ENCODE data around the gene ANK3. TPM values are rescaled to one million over a fixed set of nuclear protein-coding genes. Genes with fewer than 3 reads are reported as not detected.

Gene ANK3
- polyA plus RNA-seq, 1 donor (not counting 4 experiments of a cell fraction or from before 2014, with no cell fraction given) = 8.3 TPM

- Histone ChIP-seq H3K36me3 (ENCODE audit: control insufficient read depth in 2 of 2, extremely low read depth in 1 of 2, insufficient read depth in 2 of 2, low read length in 2 of 2) (no peaks in the 10 kb centered on the region), H3K9me3 (ENCODE audit: control insufficient read depth, low read depth, low read length) (no peaks in the 10 kb centered on the region), H3K4me1 (ENCODE audit: control insufficient read depth, extremely low read depth, insufficient read depth, low read length) (peaks cover 3% of the 10 kb centered on the region), H3K27ac (ENCODE audit: control insufficient read depth, insufficient read depth, low read length) (no peak overlapping the region), H3K4me2 (ENCODE audit: control insufficient read depth, extremely low read depth, insufficient read depth, low read depth, low read length) (peak overlapping the region; percentile 9), H3K27me3 (ENCODE audit: control insufficient read depth, extremely low read depth, insufficient read depth, low read length) (no peaks in the 10 kb centered on the region), H3K4me3 (ENCODE audit: control insufficient read depth in 2 of 3, extremely low read depth in 1 of 3, insufficient read depth in 2 of 3, low read depth in 1 of 3, low read length in 3 of 3) (no peak overlapping the region), H2AFZ (ENCODE audit: control insufficient read depth, low read length) (no peak overlapping the region), H4K20me1 (ENCODE audit: control insufficient read depth, extremely low read depth, insufficient read depth, low read length) (no peaks in the 10 kb centered on the region), H3K79me2 (ENCODE audit: control insufficient read depth, insufficient read depth, low read length) (no peaks in the 10 kb centered on the region), H3K9ac (ENCODE audit: control insufficient read depth, extremely low read depth, insufficient read depth, low read length) (no peak overlapping the region), H3K9me1 (ENCODE audit: control insufficient read depth, extremely low read depth, insufficient read depth, low read length) (no peaks in the 10 kb centered on the region)
- TF ChIP-seq EZH2 (IDR thresholded peaks at IDR 0.05; ENCODE audit: low read length) = no peak
- TF ChIP-seq CTCF (optimal IDR thresholded peaks at IDR 0.05 in 1 of 3, IDR thresholded peaks at IDR 0.05 in 1 of 3, conservative IDR thresholded peaks at IDR 0.05 in 1 of 3; ENCODE audit: extremely low read depth in 1 of 3, insufficient read depth in 2 of 3, low read length in 3 of 3) = no peak
- DNase-seq (ENCODE audit: low read depth, low spot score) = no peak
- no peak for FAIRE-seq
- dilution Hi-C loops (cut with MboI; ENCODE audit: extremely low pct_ligation_motif_present, low sequenced_read_pairs) = no loop called here
Observed at GRCh38 chr10:60234551-60234950, 155.1 kb downstream of the ANK3 start.

GRCh38 chr10:60230892-60231291 is 158.8 kb downstream of the ANK3 start:
- Histone ChIP-seq H3K79me2 (ENCODE audit: control insufficient read depth, insufficient read depth, low read length) (no peaks in the 10 kb centered on the region), H2AFZ (ENCODE audit: control insufficient read depth, low read length) (no peak overlapping the region), H3K36me3 (ENCODE audit: control insufficient read depth in 2 of 2, extremely low read depth in 1 of 2, insufficient read depth in 2 of 2, low read length in 2 of 2) (no peaks in the 10 kb centered on the region), H3K27me3 (ENCODE audit: control insufficient read depth, extremely low read depth, insufficient read depth, low read length) (no peaks in the 10 kb centered on the region), H3K9ac (ENCODE audit: control insufficient read depth, extremely low read depth, insufficient read depth, low read length) (no peak overlapping the region), H3K9me1 (ENCODE audit: control insufficient read depth, extremely low read depth, insufficient read depth, low read length) (no peaks in the 10 kb centered on the region), H3K4me3 (ENCODE audit: control insufficient read depth in 2 of 3, extremely low read depth in 1 of 3, insufficient read depth in 2 of 3, low read depth in 1 of 3, low read length in 3 of 3) (no peak overlapping the region), H4K20me1 (ENCODE audit: control insufficient read depth, extremely low read depth, insufficient read depth, low read length) (no peaks in the 10 kb centered on the region), H3K27ac (ENCODE audit: control insufficient read depth, insufficient read depth, low read length) (no peak overlapping the region), H3K9me3 (ENCODE audit: control insufficient read depth, low read depth, low read length) (no peaks in the 10 kb centered on the region), H3K4me2 (ENCODE audit: control insufficient read depth, extremely low read depth, insufficient read depth, low read depth, low read length) (no peak overlapping the region), H3K4me1 (ENCODE audit: control insufficient read depth, extremely low read depth, insufficient read depth, low read length) (peaks cover 3% of the 10 kb centered on the region)
- dilution Hi-C loops (cut with MboI; ENCODE audit: extremely low pct_ligation_motif_present, low sequenced_read_pairs) = no loop called here
- TF ChIP-seq CTCF (optimal IDR thresholded peaks at IDR 0.05 in 1 of 3, IDR thresholded peaks at IDR 0.05 in 1 of 3, conservative IDR thresholded peaks at IDR 0.05 in 1 of 3; ENCODE audit: extremely low read depth in 1 of 3, insufficient read depth in 2 of 3, low read length in 3 of 3) = no peak
- no peak for FAIRE-seq
- no peak for DNase-seq (ENCODE audit: low read depth, low spot score)

Measured in keratinocyte (primary cell).